NCI-H82 (cell line): ENCODE results near the gene CLIC3.

ENCODE experiments used
- DNase-seq: peaks from one replicate; lab custom pipeline; 2025; lab: John Stamatoyannopoulos, UW

CLIC3 gene

GRCh38 chr9:136951541-136952320 lies 44.6 kb downstream of the CLIC3 start, which contains the start of gene LCN12:
Gene LCN12 (plus strand): TSS chr9:136952273. CDS start chr9:136952328, 55 bp downstream.
- DNase-seq, result no peak

- no peak for DNase-seq
Measured at GRCh38 chr9:136950656-136951276, 45.6 kb downstream of the CLIC3 start.

DNA sequence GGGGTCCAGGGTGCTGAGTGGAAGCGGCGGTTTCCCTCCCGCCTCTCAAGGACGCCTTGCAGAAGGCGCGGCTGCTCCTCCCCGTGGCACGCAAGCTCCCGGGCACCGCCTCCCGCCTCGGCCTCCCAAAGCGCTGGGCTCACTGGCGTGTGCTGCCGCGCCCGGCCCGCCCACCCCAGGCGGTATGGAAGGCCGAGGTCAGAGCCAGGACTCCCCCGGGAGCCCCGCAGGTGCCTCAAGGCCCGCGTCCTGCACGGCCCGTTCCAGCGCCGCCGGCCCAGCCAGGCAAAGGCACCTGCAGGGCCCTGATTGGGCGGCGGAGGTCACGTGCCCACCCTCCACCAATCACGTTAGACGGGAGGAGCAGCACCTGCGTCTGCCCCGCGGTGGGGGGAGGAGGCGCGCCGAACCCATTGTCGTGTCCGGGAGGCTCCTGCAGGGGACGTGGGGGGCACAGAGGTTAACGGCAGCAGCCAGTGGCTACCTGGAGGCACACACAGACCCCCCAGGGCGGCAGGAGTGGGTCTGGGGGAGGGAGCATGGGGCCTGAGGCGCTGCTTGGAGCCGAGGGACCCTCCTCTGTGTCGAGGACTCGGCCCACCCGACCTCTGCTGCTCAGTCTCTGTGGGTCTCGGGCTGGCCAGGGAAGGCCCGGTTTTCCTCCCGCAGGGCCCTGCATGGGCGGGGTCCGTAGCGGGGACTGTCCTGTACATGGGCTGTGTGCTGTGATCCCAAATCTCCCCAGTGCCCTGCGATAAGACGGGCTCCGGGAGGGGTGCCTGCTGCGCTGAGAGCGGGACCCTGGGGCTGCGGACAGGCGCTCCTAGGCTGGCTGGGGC lies 46.3 kb downstream of the CLIC3 start:
- DNase-seq, result peak; percentile 95

DNA sequence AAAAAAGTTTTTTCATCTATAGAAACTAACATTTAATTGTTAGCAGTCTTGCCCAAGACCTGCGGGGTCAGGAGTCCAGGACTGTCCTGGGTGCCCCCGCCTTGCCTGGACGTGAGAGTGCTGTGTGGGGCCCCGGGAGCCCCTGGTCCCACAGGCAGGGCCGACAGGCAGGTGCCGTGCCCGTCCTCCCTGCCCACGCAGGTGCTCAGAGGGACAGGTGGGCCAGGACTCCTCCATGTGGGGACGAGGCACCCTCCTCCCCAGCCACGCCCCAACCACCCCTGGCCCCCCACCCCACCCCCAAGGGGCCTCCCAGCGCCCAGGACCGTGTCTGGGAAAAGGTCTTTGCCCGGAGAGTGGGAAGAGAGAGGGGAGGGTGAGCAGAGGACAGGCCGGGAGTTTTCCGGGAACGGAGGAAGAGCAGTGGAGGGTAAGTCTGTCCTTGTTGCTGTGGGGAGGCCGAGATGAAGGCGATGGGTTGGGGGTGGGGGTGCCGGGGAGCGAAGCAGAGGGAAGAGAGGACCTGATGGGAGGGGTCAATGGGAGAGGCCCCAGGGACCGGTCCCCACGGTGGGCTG lies 47.0 kb downstream of the CLIC3 start:
- no peak for DNase-seq

GRCh38 chr9:136947955-136948510 lies 48.3 kb downstream of the CLIC3 start:
- DNase-seq, result peak; percentile 60

DNA sequence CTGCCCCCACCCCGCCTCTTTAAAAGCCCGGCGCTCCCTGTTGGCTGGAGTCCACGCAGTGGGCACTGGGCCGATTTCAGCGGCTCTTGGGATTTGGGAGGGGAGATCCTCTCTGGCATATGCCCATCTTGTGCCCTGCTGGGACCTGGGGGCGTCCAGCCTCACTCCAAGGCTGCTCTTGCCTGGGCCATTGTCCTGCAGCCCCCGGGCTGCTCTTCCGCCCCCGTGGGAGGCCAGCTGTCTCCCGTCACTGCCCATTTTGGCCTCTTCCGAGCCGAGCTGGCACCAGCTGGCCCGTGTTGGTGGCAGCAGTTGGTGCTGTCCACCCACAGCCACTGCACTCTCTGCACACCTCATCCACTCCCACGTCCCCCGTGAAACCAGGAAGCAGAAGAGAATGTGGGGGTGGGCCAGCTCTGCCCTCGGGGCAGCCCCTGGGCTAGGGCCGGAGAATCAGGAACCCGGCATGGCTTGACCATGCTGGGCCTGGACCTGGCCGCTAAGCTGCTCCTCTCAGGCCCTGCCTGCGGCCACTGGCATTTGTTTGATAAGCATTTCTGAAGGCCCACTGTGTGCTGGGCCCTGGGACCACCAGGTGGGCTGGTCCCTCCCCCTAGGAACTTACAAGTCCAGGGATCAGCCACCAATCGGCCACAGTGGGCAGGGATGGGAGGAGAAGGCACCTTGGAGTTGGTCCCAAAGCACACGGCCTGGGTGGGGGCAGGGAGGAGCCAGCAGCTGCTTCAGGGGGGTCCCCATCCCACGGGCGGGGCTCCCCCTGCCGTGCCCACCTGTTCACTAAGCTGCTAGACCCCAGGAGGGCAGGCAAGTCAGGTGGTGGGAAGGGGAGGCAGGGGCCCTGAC lies 49.1 kb downstream of the CLIC3 start:
- no peak for DNase-seq

GRCh38 chr9:136946228-136947027 lies 49.9 kb downstream of the CLIC3 start:
- DNase-seq, result no peak

- DNase-seq, result no peak
Measured at GRCh38 chr9:136945333-136946227, 50.8 kb downstream of the CLIC3 start.
